ENCODE data around the gene SMURF2. TPM values are rescaled to one million over a fixed set of nuclear protein-coding genes. Genes with fewer than 3 reads are reported as not detected.
A peak's percentile ranks its signal among the peaks of the same experiment; 100 is the strongest.

SMURF2 gene
- total and polyA plus RNA-seq, 9 of the 15 experiments (the other 6 are each of a cell fraction or from before 2014, with no cell fraction given): 3.8 to 22.0 (median 14.8) TPM

- TF ChIP-seq TAF1 (IDR thresholded peaks at IDR 0.05; ENCODE audit: control insufficient read depth, extremely low read depth, insufficient read depth, low read length, severe bottlenecking) (peak; percentile 80), MIER1 (IDR thresholded peaks at IDR 0.05; ENCODE audit: low read depth) (no peak), C11orf30 (IDR thresholded peaks at IDR 0.05; ENCODE audit: low read depth) (peak; percentile 57), ZNF696 (CRISPR knock-in tag; conservative IDR thresholded peaks at IDR 0.05) (no peak), NFYB (IDR thresholded peaks at IDR 0.05; ENCODE audit: extremely low read depth, insufficient read length) (no peak), ZKSCAN8 (CRISPR knock-in tag; IDR thresholded peaks at IDR 0.05) (no peak), MAZ (CRISPR knock-in tag; conservative IDR thresholded peaks at IDR 0.05 in 1 of 2, IDR thresholded peaks at IDR 0.05 in 1 of 2) (peak; percentile 66 to 79; a peak in 2 of 4 replicates), NR4A1 (CRISPR knock-in tag; IDR thresholded peaks at IDR 0.05) (no peak), NR4A1 (tag; IDR thresholded peaks at IDR 0.05) (no peak; the same call in 1 of the 2 replicates), PBX2 (CRISPR knock-in tag; IDR thresholded peaks at IDR 0.05; ENCODE audit: low read depth) (no peak), PBX2 (tag; conservative IDR thresholded peaks at IDR 0.05; ENCODE audit: low read depth) (peak; percentile 68), CSDE1 (IDR thresholded peaks at IDR 0.05) (no peak), RBM25 (IDR thresholded peaks at IDR 0.05; ENCODE audit: low read depth, low read length, severe bottlenecking) (no peak), SFPQ (IDR thresholded peaks at IDR 0.05; ENCODE audit: low read depth, low read length) (no peak), BCOR (IDR thresholded peaks at IDR 0.05) (no peak; the same call in 1 of the 2 replicates), VEZF1 (CRISPR knock-in tag; IDR thresholded peaks at IDR 0.05) (peak; percentile 74), CLOCK (CRISPR knock-in tag; IDR thresholded peaks at IDR 0.05; ENCODE audit: borderline replicate concordance) (no peak), SETDB1 (IDR thresholded peaks at IDR 0.05; ENCODE audit: low read length) (no peak), PHF21A (IDR thresholded peaks at IDR 0.05; ENCODE audit: borderline replicate concordance, low read depth) (peak; percentile 89)
Measured at GRCh38 chr17:64496786-64497564, 165.1 kb downstream of the SMURF2 start, which contains the start of gene POLG2 (continued).

All from K562 (cell line).